SJSA1 (cell line): ENCODE data around the gene LCN15. TPM values are rescaled to one million over a fixed set of nuclear protein-coding genes. Genes with fewer than 3 reads are reported as not detected.

Experiments
- DNase-seq, 2 experiments: peaks; one replicate each; pipeline ENCODE4 v3.0.0-alpha.2; 2015 to 2020; ENCODE audit warnings: low spot score in 2 of 2, low read depth in 1 of 2
- H3K27ac ChIP-seq: fragments of 250-450 bp; sonication (Bioruptor Pico); 2 replicates; pipeline ENCODE4 v1.5.1; 2020; ENCODE audit warnings: mild to moderate bottlenecking, moderate library complexity
- H3K27me3 ChIP-seq: fragments of 250-450 bp; sonication (Bioruptor Pico); replicated peaks from 2 replicates; pipeline ENCODE4 v1.5.1; 2020; ENCODE audit warnings: mild to moderate bottlenecking, moderate library complexity
- H3K36me3 ChIP-seq: fragments of 250-450 bp; sonication (Bioruptor Pico); 2 replicates; pipeline ENCODE4 v1.5.1; 2020; ENCODE audit warnings: mild to moderate bottlenecking
- H3K4me1 ChIP-seq: fragments of 250-450 bp; sonication (Bioruptor Pico); replicated peaks from 2 replicates; pipeline ENCODE4 v1.6.1; 2021; ENCODE audit warnings: mild to moderate bottlenecking
- H3K4me3 ChIP-seq: fragments of 250-450 bp; sonication (Bioruptor Pico); 2 replicates; pipeline ENCODE4 v1.5.1; 2020; ENCODE audit warnings: mild to moderate bottlenecking
- H3K9me3 ChIP-seq: fragments of 250-450 bp; sonication (Bioruptor Pico); replicated peaks from 2 replicates; pipeline ENCODE4 v1.5.1; 2020; ENCODE audit warnings: mild to moderate bottlenecking
- total RNA-seq: library from RNA; depleted of rRNA; stranded (reverse); fragments of >200 nt; shearing (Covaris generic); gene quantifications from 2 replicates; pipeline ENCODE4 v1.2.3, GENCODE V29; 2014

The LCN15 gene
- total RNA-seq, 1 experiment from 2014 or later: not detected

DNA sequence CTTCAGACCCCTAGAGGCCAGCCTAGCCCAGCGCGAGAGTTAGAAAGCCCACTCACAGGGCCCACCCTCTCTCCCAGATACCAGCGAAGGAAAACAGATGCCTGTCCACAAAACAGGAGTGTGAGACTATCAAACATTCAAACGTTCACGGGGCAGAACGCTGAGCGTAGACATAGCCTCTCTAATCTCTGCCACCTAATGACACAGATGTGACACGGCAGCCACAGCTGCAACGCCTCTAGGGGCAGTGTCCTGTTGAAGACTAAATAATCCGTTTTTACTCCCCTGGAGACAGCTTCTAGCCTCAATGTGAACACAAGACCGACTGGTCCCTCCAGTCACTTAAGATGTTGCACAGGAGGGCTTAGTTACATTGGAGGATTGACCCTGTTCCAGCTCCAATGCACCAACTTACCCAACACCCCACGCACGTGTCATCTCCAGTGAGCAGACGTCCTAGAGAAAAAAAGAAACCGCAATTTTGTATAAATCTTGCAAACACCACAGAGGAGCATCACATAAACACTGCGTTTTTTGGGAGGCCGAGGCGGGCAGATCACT is 37.6 kb downstream of the LCN15 start:
- peaks cover 67% of the 10 kb centered on the region for H3K36me3 ChIP-seq
- H3K27me3 ChIP-seq: peaks cover 5% of the 10 kb centered on the region
- no peak overlapping the region for H3K27ac ChIP-seq
- DNase-seq: peak in 1 of 2 experiments; percentile 33
- no peaks in the 10 kb centered on the region for H3K9me3 ChIP-seq
- peak overlapping the region; percentile 66 for H3K4me3 ChIP-seq
- H3K4me1 ChIP-seq: peaks cover 22% of the 10 kb centered on the region

DNA sequence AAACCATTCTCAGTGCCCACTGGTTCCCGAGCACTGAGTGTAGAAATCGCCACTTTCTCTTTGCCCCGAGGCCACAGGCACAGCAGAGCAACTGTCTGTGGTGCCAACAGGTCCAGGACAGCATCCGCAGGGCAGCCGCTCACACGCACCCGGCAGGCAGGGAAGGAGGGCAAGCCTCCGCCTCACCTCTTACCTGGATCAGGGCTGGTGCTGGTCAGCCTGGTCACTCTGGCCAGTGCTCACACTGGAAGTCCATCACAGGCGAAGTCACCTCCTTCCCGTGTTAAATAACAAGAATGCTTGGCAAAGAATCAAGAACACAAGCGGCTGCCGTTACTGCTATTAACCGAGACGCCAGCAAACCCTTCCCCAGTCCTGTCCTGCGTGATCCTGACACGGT is 38.2 kb downstream of the LCN15 start:
- H3K27me3 ChIP-seq: peaks cover 5% of the 10 kb centered on the region
- no peak overlapping the region for H3K27ac ChIP-seq
- peaks cover 22% of the 10 kb centered on the region for H3K4me1 ChIP-seq
- no peak overlapping the region; the same call in 1 of the 2 replicates for H3K4me3 ChIP-seq
- DNase-seq: no peak
- H3K9me3 ChIP-seq: no peaks in the 10 kb centered on the region
- H3K36me3 ChIP-seq: peaks cover 67% of the 10 kb centered on the region

DNA sequence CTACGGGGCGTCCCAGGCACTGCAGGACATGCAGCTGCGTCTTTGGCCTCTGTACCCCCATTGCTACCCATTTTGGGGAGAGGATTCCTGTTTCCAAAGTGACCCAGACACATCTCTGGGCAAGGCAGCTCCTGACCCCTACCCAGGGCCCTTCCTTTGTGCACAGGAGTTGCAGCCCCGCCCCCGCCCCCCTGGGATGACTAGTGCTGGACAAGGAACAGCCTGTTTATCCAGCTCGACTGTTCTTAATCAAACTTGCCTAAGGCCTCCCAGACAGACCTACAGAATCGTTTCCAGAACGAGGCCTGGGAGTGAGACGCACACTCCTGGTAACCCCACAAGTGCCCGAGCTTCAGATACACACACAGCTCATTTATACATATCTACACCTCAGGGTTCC is 38.7 kb downstream of the LCN15 start:
- Histone ChIP-seq H3K4me1 (peaks cover 22% of the 10 kb centered on the region), H3K27me3 (peaks cover 5% of the 10 kb centered on the region), H3K36me3 (peaks cover 67% of the 10 kb centered on the region), H3K4me3 (no peak overlapping the region), H3K27ac (no peak overlapping the region), H3K9me3 (no peaks in the 10 kb centered on the region)
- DNase-seq: no peak

DNA sequence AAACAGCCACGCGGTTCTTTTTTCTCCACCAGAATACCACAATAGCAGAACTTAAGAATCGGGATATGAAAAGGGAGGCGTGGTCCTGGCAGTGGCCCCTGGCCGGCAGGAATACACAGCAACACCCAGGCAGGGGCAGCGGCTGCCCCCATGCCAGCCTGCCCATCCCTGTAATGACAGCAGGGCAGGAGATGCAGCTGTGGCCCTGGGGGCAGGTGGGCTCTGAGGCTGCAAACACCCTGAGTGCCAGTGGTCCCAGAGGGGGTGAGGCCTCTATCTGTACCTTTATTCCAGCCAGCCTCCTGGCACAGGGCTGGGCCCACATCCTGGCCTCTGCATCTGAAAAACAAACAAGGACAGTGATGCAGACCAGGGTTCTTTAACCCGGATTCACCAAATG is 39.5 kb downstream of the LCN15 start:
- DNase-seq: no peak
- Histone ChIP-seq H3K4me3 (no peak overlapping the region), H3K9me3 (no peaks in the 10 kb centered on the region), H3K27ac (no peak overlapping the region), H3K27me3 (peaks cover 5% of the 10 kb centered on the region), H3K36me3 (peaks cover 67% of the 10 kb centered on the region), H3K4me1 (peaks cover 22% of the 10 kb centered on the region)

DNA sequence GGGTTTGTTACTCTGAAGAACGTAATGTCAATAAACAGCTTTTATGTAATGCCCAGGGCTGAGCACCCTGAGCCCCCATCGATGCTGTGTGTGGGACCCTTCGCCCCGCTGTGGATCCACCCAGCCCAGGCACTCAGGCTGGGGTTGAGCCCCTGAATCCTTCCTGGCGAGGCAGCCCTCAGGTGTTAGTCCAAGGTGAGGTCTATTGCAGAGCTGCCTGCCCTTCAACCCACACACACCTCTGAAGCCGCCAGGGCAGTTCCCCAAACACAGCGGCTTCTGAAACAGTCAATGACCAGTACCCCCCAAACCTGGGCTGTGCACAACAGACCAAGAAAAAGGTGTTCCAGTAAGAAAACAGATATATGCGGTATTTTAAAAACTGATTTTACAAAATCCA is 40.3 kb downstream of the LCN15 start:
- H3K27ac ChIP-seq: no peak overlapping the region
- H3K4me3 ChIP-seq: no peak overlapping the region
- H3K4me1 ChIP-seq: peaks cover 22% of the 10 kb centered on the region
- H3K27me3 ChIP-seq: peaks cover 5% of the 10 kb centered on the region
- no peak for DNase-seq
- H3K36me3 ChIP-seq: peaks cover 67% of the 10 kb centered on the region
- no peaks in the 10 kb centered on the region for H3K9me3 ChIP-seq

DNA sequence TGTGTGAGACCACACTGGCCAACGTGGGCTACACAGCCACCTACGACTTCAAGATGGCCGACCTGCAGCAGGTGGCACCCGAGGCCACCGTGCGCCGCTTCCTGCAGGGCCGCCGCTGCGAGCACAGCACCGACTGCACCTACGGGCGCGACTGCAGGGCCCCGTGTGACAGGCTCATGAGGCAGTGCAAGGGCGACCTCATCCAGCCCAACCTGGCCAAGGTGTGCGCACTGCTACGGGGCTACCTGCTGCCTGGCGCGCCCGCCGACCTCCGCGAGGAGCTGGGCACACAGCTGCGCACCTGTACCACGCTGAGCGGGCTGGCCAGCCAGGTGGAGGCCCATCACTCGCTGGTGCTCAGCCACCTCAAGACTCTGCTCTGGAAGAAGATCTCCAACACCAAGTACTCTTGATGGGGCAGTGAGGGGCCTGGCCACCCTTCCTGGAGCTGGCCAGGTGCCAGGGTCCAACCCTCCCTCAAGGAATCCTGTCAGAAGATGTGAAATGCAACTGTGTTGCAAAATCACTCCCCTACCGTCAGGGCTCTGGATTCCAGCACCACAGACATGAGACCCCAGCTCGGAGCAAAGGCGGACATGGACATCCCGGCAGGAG is 40.8 kb downstream of the LCN15 start:
- DNase-seq: no peak
- no peaks in the 10 kb centered on the region for H3K9me3 ChIP-seq
- H3K4me3 ChIP-seq: no peak overlapping the region
- H3K27me3 ChIP-seq: peaks cover 2% of the 10 kb centered on the region
- H3K4me1 ChIP-seq: peaks cover 18% of the 10 kb centered on the region
- H3K36me3 ChIP-seq: peaks cover 63% of the 10 kb centered on the region
- H3K27ac ChIP-seq: no peak overlapping the region

DNA sequence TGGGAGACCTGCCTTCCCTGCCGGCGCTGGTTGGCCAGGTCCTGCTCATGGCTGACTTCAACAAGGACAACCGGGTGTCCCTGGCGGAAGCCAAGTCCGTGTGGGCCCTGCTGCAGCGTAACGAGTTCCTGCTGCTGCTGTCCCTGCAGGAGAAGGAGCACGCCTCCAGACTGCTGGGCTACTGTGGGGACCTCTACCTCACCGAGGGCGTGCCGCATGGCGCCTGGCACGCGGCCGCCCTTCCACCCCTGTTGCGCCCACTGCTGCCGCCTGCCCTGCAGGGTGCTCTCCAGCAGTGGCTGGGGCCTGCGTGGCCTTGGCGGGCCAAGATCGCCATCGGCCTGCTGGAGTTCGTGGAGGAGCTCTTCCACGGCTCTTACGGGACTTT is 41.4 kb downstream of the LCN15 start:
- peaks cover 58% of the 10 kb centered on the region for H3K36me3 ChIP-seq
- H3K27me3 ChIP-seq: no peaks in the 10 kb centered on the region
- DNase-seq: no peak
- H3K4me1 ChIP-seq: peaks cover 14% of the 10 kb centered on the region
- H3K4me3 ChIP-seq: no peak overlapping the region
- H3K27ac ChIP-seq: no peak overlapping the region
- H3K9me3 ChIP-seq: no peaks in the 10 kb centered on the region

DNA sequence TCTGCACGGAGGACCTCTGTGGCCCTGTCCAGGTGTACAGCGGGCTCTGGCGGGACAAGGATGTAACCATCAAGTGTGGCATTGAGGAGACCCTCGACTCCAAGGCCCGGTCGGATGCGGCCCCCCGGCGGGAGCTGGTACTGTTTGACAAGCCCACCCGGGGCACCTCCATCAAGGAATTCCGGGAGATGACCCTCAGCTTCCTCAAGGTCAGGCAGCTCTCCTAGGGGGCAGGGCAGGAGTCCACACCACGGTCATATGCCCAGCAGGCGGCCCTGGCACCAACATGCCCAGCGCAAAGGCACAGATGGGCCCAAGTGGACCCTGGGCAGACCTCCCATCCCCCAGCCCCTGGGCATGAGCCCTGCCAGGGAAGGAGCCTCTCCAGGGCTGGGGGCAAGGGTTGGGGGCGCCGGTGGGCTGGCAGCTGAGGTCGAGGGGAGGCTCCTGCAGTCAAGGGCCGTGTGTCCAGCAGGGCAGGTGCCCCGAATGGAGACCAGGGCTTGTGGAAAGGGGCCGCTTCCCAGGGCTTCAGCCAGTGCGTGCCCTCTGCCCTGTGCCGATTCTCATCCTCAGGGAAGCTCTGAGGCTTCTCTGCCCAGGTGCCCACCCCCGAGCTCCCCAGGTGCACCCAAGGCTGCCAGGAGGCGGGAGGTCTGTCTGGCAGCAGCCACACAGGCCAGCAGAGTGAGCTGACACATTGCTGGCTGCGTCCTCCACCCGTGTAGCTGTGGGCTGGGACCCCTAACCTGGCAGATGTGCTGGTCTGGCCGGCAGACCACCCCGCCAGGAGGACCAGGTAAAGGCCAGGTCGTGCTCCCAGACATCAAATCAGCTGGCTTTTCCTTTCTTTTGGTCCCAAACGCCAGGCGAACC is 42.0 kb downstream of the LCN15 start:
- no peak for DNase-seq
- no peaks in the 10 kb centered on the region for H3K9me3 ChIP-seq
- no peaks in the 10 kb centered on the region for H3K27me3 ChIP-seq
- H3K4me3 ChIP-seq: no peak overlapping the region
- no peak overlapping the region for H3K27ac ChIP-seq
- H3K4me1 ChIP-seq: peaks cover 14% of the 10 kb centered on the region
- peaks cover 52% of the 10 kb centered on the region for H3K36me3 ChIP-seq

DNA sequence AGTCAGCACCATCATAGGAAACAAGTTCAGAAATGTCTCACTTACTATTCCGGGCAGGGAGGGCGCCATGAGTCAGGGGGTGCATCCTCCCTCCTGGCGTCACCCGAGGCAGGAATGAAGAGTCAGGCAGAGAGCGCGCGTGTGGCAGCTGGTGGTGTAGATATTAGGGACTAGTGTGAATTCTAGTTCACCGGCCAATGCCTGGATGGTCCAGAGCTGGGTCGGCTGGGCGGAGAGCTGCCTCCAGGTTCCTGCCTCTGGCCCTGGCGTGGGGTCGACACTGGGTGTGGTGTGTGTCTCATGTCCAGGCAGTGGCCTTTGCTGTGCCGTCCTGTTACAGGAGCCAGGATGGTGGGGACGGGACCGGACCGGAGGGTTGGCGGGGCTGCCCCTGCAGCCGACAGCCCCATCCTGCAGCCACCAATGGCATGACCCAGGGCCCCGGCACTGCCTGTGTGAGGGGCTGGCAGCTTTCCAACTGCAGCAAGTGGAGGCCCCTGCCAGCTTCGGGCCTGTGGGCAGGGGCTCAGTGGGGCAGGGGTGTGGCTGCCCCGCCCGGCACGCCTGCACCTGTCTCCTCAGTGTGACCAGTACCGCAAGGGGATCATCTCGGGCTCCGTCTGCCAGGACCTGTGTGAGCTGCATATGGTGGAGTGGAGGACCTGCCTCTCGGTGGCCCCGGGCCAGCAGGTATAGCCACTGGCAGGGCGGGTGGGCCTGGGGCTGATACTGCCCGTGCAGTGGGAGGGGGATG is 42.8 kb downstream of the LCN15 start:
- DNase-seq: no peak
- no peak overlapping the region for H3K27ac ChIP-seq

DNA sequence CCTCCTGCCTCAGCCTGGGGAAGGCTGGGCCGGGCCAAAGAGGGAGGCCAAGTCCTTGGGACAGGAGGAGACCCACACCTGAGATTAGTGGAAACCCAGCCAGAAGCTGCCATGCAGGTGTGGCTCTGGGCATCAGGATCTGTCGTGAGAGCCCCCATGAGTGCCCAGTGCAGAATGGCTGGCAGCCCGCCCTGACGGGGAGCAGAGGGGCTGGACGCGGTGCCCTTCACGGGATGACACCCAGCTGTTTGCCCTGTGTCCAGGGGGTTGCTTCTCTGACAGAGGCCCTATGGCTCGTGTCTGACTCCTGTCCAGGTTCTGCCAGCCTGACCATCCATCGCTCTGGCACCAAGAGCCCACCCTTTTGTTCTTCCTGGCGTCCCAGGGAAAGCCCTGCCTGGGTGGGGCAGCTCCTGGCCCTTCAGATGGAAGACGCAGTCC is 43.4 kb downstream of the LCN15 start:
- Histone ChIP-seq H3K36me3 (peaks cover 40% of the 10 kb centered on the region), H3K27ac (no peak overlapping the region), H3K4me1 (peaks cover 1% of the 10 kb centered on the region), H3K4me3 (no peak overlapping the region), H3K27me3 (no peaks in the 10 kb centered on the region; the same call in 1 of the 2 replicates), H3K9me3 (no peaks in the 10 kb centered on the region)
- DNase-seq: no peak

More for the DNA sequence above, 42.8 kb downstream of the LCN15 start:
- Histone ChIP-seq H3K4me3 (no peak overlapping the region), H3K4me1 (peaks cover 7% of the 10 kb centered on the region), H3K27me3 (no peaks in the 10 kb centered on the region; the same call in 1 of the 2 replicates), H3K9me3 (no peaks in the 10 kb centered on the region), H3K36me3 (peaks cover 46% of the 10 kb centered on the region)

DNA sequence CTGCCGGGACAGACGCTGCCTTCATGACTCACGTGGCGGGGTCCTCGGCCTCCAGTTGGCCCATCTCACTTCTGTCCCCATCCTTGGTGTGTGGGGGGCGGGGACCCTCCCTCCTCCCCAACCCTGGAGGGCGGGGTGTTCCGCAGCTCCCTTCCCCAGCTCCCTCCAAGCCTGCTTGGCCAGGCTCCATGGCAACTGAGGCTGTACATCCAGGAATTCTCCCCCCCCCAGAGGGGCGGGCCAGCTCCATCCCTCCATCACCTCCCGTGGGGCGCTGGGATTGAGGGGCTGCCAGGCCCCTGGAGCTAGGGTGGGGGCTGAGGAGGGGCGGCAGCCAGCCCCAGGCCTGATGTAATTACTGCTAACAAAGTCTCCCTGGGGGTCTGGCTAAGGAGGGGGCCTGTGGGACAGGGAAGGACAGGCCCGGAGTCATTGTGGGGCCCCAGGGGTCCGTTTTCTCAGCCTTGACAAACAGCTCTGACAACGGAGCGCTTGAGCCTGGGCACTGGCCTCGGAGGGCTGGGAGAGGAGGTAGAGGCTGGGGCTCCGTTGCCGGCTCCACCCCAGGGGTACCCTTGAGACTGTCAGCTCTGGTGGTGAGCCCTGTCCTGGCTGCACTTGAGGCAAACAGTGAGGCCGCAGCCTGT is 43.9 kb downstream of the LCN15 start:
- H3K27ac ChIP-seq: no peak overlapping the region
- no peaks in the 10 kb centered on the region; the same call in 1 of the 2 replicates for H3K27me3 ChIP-seq
- H3K4me1 ChIP-seq: no peaks in the 10 kb centered on the region

DNA sequence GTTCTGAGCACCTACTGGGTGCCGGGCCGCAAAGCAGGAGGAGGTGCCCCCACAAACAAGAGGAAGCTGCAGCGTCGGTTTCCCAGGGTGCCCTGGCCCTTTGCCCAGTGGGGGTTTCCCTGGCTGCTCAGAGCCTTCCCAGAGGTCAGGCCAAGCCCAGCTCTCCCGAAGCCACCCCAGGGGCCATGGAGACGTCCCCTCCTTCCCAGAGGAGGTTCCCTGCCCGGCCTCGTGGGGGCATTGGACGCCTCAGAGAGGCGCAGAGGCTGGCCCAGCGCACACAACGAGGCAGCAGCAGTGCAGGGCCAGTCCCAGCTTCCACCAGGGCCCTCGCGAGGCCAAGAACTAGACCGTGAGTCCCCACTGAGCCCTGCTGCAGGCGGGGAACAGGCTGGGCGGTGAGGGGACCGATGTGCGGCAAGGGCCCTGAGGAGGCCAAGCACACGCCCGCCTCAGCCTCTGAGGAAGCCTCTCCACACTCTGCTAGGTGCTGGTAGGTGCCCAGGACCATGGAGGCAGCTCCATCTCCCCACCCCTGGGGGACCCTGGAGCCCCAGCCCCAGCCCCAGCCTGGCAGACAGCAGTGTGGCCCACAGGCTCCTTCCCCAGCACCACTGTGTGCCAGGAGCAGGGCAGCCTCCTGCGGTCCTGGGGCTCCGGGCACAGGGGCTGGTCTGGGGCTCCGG is 45.0 kb downstream of the LCN15 start:
- Histone ChIP-seq H3K27ac (no peak overlapping the region), H3K27me3 (no peaks in the 10 kb centered on the region; the same call in 1 of the 2 replicates), H3K4me1 (no peaks in the 10 kb centered on the region), H3K9me3 (no peaks in the 10 kb centered on the region), H3K4me3 (no peak overlapping the region), H3K36me3 (peaks cover 24% of the 10 kb centered on the region)
- DNase-seq: no peak

More for the DNA sequence above, 43.9 kb downstream of the LCN15 start:
- Histone ChIP-seq H3K4me3 (no peak overlapping the region), H3K36me3 (peaks cover 34% of the 10 kb centered on the region), H3K9me3 (no peaks in the 10 kb centered on the region)
- DNase-seq: no peak
